Liver (tissue), 3 donors: ENCODE measurements around the gene UBE2K.

Experiments used
- ATF3 ChIP-seq: IDR thresholded peaks from 2 replicates; pipeline ENCODE4 v1.6.1; 2016; ENCODE audit warnings: antibody characterized with exemption
- CTCF ChIP-seq: fragments of 150-350 bp; IDR thresholded peaks from 2 replicates; pipeline ENCODE4 v1.5.1; 2017; ENCODE audit warnings: improper control_type of control experiment, low read depth, low read length; ENCODE audit not compliant: missing input control
- MAX ChIP-seq: IDR thresholded peaks from 2 replicates; pipeline ENCODE4 v1.6.1; 2016; ENCODE audit warnings: antibody characterized with exemption
- RAD21 ChIP-seq, 2 donors: IDR thresholded peaks; 2 replicates each; pipeline ENCODE4 v1.6.1; 2016; ENCODE audit warnings: antibody characterized with exemption in 2 of 2, mild to moderate bottlenecking in 2 of 2
- SP1 ChIP-seq: IDR thresholded peaks from 2 replicates; pipeline ENCODE4 v1.6.1; 2018; ENCODE audit warnings: antibody characterized with exemption, mild to moderate bottlenecking
- TAF1 ChIP-seq: conservative IDR thresholded peaks from 2 replicates; pipeline ENCODE4 v1.6.1; 2016; ENCODE audit warnings: antibody characterized with exemption, mild to moderate bottlenecking
- ZBTB33 ChIP-seq: IDR thresholded peaks from 2 replicates; pipeline ENCODE4 v1.6.1; 2016; ENCODE audit warnings: antibody characterized with exemption
- TF ChIP-seq, protein P1 (sequence below): IDR thresholded peaks from 2 replicates; pipeline ENCODE4 v1.6.1; 2016; ENCODE audit warnings: antibody characterized with exemption, mild to moderate bottlenecking
- donor health status: healthy.
- donor health status: healthy.

DNA sequence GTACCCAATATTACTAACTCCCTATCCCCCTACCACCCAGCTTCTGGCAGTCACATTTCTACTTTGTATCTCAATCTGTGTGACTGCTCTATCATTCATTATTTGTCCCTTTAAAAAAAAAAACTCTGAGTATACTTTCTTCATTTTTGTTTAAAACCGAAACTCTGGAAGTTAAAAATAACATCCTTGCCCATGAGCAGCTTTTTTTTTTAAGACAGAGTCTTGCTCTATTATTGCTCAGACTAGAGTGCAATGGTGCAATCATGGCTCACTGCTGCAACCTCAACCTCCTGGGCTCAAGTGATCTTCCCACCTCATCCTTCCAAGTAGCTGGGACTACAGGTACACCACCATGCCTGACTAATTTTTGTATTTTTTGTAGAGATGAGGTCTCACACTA lies 15.8 kb downstream of the UBE2K start:
- no peak for TF ChIP-seq CTCF
- TF ChIP-seq ATF3, result no peak
- TF ChIP-seq RAD21 (IDR thresholded peaks at IDR 0.05), result no peak
- TF ChIP-seq, protein P1, sequence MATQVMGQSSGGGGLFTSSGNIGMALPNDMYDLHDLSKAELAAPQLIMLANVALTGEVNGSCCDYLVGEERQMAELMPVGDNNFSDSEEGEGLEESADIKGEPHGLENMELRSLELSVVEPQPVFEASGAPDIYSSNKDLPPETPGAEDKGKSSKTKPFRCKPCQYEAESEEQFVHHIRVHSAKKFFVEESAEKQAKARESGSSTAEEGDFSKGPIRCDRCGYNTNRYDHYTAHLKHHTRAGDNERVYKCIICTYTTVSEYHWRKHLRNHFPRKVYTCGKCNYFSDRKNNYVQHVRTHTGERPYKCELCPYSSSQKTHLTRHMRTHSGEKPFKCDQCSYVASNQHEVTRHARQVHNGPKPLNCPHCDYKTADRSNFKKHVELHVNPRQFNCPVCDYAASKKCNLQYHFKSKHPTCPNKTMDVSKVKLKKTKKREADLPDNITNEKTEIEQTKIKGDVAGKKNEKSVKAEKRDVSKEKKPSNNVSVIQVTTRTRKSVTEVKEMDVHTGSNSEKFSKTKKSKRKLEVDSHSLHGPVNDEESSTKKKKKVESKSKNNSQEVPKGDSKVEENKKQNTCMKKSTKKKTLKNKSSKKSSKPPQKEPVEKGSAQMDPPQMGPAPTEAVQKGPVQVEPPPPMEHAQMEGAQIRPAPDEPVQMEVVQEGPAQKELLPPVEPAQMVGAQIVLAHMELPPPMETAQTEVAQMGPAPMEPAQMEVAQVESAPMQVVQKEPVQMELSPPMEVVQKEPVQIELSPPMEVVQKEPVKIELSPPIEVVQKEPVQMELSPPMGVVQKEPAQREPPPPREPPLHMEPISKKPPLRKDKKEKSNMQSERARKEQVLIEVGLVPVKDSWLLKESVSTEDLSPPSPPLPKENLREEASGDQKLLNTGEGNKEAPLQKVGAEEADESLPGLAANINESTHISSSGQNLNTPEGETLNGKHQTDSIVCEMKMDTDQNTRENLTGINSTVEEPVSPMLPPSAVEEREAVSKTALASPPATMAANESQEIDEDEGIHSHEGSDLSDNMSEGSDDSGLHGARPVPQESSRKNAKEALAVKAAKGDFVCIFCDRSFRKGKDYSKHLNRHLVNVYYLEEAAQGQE, result no peak
- TF ChIP-seq ZBTB33, result no peak
- TF ChIP-seq TAF1, result no peak
- no peak for TF ChIP-seq MAX
- no peak for TF ChIP-seq SP1
